HG03025 (cell line): Measurements from ENCODE around the gene IGF1R.
"Not testable (repeated sequence)": the region's sequence is repeated elsewhere in the genome, so short reads cannot be mapped to it uniquely, and the experiment has no call there.

Experiments used
- ATAC-seq: cut with Tn5 transposase; IDR thresholded peaks from one replicate; pipeline ENCODE4 v1.9.1; 2021; ENCODE audit warnings: mild to moderate bottlenecking, moderate library complexity; ENCODE audit not compliant: unreplicated experiment, low FRiP score

The IGF1R gene

DNA sequence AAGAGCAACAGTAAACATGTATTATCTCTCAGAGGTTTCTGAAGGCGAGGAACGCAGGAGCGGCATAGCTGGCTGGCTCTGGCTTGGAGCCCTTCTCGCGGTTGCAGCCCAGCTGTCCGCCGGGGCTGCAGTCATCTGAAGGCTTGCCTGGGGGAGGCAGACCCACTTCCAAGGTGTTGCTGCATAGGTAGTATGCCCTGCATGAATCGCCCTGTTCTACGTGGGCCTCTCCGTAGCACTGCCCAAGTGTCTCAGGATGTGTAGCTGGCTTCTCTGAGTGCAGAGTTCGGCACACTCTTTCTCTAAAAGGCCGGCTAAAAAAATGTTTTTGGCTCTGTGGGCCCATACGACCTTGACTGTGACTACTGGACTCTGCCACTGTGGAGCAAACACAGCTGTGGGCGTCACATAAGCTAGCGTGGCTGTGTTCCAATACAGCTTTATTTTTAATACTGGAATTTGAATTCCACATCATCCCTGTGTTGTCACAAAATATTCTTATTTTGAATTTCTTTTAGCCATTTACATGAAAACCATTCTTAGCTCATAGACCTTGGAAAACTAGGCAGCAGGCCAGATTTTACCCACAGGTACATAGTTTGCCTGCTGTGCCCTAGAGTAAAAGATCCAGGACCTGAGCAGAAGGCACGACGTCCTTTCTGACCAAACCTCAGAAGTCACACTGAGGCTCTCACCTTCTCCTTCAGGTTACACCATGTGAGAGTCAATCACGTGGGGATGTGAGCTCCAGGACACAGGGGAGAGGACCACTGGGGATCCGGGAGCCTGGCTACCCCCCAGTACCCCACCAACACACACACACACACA, 303.4 kb downstream of the IGF1R start:
- no peak for ATAC-seq

DNA sequence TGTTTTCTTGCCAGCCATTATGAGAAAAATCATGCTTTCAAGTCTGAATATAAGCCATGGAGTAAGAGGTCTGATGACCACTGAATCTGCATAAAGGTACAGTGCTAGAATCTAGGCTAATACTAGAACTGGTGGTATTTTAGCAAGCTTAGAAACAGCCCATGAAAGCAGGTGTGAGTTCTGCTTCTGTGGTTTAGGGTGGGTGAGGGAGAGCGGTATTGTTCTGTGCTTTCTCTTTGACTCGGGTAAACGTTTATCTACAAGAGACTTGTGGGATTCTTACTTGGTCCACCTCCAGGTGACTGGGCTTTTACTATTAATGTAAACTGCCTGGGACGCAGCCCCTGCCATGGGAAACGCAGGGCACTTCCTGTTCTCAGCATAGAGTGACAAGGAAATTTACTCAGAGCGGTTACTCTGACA, 304.1 kb downstream of the IGF1R start:
- ATAC-seq, result peak; percentile 96

DNA sequence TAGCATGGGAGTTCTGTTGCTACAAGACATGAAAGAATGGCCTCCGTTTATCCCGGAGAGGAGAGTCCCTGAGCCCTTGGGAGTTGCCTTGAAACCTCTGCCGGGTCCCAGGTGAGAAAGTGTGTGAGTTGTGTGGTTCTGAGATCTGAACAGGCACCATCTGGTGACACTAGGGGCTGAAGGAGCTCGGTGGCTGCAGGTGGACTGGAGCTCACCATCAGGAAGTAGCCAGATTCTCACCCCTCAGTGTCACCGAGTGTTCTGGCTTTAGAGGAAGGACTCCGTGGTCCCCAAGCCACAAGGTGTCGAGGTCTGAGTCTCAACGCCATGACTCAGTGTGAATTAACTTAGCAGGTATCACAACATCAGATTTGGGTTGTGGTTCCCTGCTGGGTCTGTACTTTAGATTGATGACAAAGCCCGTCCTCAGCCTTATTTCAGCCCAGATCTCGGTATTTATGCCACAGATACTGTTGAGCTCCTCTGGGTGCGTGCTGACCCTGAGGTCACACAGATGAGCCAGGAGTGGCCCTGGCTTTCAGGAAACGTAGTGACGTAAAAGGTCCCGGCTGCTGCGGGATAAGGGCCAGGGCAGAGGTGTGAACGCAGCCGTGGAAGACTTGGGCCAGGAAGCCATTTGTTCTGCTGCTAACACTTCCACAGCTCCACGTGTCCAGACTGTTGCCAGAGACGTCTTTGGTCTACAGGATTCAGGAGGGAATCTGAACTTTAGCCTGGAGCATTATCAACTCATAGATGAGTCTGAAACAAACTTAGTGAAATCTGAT, 304.9 kb downstream of the IGF1R start:
- no peak for ATAC-seq

GRCh38 chr15:98953968-98954367, 305.6 kb downstream of the IGF1R start:
- no peak for ATAC-seq

DNA sequence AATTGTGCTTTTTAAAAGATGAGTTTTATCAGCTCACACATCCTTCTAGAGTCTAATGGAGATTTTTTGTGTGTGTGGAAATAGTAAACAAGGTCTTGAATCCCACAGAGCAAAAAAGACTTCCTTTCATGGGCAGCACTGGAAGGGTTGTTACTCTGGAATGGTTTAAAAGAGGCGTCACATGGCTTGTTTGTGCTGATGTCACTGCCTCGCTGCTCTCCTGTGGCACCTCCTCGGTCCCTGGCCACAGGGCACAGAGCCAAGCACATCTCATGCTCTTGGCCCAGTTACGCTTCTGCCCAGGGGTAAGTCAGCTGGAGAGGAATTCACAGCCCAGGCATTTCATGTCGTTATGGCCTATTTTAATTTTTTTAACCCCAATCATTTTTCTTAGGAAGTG, 306.1 kb downstream of the IGF1R start:
- no peak for ATAC-seq

DNA sequence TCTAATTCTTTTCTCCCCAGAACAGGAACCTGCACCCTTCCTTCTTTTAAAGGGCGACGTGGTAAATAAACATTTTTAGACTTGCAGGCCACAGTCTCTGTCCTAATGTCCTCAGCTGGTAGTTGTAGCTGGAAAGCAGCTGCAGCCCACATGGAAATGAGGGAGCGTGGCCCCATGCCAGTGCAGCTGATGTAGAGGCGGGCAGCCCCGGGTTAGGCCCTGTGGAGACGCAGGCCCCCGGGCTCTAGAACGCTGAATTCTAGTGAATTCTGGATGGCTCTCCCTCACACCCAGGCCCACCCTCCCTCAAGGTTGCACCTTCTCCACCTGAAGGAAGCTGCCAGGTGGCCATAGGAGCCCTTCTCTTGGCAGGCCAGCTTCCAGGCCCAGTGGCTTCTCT, 307.0 kb downstream of the IGF1R start:
- ATAC-seq, result no peak

GRCh38 chr15:98955961-98956723, 307.8 kb downstream of the IGF1R start:
- no peak for ATAC-seq

DNA sequence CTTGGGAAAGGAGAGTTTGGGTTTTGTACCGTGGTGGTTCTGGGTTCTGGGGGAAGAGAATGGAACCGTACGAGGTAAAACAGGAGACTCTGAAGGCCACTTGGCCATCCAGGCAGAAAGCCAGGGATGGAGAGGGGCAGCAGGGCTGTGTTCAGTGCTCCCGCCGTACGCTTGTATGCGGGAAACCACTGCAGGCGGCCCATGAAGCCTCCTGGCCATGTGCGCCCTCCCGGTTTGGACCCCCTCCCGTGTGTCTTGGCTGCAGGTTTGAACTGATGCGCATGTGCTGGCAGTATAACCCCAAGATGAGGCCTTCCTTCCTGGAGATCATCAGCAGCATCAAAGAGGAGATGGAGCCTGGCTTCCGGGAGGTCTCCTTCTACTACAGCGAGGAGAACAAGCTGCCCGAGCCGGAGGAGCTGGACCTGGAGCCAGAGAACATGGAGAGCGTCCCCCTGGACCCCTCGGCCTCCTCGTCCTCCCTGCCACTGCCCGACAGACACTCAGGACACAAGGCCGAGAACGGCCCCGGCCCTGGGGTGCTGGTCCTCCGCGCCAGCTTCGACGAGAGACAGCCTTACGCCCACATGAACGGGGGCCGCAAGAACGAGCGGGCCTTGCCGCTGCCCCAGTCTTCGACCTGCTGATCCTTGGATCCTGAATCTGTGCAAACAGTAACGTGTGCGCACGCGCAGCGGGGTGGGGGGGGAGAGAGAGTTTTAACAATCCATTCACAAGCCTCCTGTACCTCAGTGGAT, 308.6 kb downstream of the IGF1R start:
- no peak for ATAC-seq

GRCh38 chr15:98957655-98958054, 309.3 kb downstream of the IGF1R start:
- no peak for ATAC-seq

GRCh38 chr15:98958076-98958475, 309.7 kb downstream of the IGF1R start:
- ATAC-seq, result no peak

GRCh38 chr15:98958918-98959639, 310.7 kb downstream of the IGF1R start:
- ATAC-seq, result no peak

DNA sequence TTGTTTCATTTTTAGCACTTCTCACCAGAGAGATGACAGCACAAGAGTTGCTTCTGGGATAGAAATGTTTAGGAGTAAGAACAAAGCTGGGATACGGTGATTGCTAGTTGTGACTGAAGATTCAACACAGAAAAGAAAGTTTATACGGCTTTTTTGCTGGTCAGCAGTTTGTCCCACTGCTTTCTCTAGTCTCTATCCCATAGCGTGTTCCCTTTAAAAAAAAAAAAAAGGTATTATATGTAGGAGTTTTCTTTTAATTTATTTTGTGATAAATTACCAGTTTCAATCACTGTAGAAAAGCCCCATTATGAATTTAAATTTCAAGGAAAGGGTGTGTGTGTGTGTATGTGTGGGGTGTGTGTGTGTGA, 311.3 kb downstream of the IGF1R start:
- no peak for ATAC-seq

GRCh38 chr15:98960555-98961050, 312.3 kb downstream of the IGF1R start:
- no peak for ATAC-seq

- no peak for ATAC-seq
Measured at GRCh38 chr15:98963444-98963843, 315.1 kb downstream of the IGF1R start.

- ATAC-seq, result no peak
Measured at GRCh38 chr15:98964466-98965133, 316.3 kb downstream of the IGF1R start.

DNA sequence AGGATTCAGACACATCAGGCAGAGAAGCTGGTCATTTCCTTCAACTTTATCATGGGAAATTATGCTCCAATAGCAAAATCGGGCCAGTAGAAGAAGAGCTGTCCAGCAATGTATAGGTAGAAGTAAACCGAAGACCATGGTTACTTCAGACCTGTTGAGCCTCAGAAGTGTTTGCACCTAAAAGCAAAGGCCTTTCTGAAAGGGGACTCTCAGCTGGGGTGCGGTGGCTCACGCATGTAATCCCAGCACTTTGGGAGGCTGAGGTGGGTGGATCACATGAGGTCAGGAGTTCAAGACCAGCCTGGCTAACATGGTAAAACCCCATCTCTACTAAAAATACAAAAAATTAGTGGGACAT, 316.8 kb downstream of the IGF1R start:
- ATAC-seq, result not testable (repeated sequence)

DNA sequence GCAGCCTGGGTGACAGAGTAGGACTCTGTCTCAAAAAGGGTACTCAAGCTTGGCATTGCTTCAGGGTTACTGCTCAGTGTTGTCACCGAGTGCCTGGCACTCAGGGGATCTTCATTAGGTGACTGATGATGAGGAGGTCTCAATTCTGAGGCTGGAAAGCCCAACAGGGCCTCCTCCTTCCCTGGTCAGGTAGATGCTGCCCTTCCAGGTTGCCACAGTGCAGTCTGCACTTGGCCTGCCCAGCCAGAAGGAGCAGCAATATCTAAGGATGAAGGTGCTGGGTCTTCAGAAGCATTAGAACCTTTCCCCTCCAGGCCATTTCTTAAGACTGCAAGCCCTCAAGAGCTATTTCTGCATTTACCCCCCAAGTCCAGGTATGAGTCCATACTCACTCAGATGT, 317.3 kb downstream of the IGF1R start:
- no peak for ATAC-seq

- ATAC-seq, result no peak
Measured at GRCh38 chr15:98966091-98966787, 317.9 kb downstream of the IGF1R start.

GRCh38 chr15:98967096-98967495, 318.8 kb downstream of the IGF1R start:
- no peak for ATAC-seq
